Thoracic aorta (tissue), 2 donors: Measurements from ENCODE around the gene SRCAP. TPM values are rescaled to one million over a fixed set of nuclear protein-coding genes. Genes with fewer than 3 reads are reported as not detected.

Source experiments
- ATAC-seq: fragments of 150-250 bp; one replicate; pipeline ENCODE4 v1.8.0; 2017; ENCODE audit warnings: low read depth; ENCODE audit not compliant: insufficient number of reproducible peaks, low FRiP score
- DNase-seq: peaks from one replicate; pipeline ENCODE4 v3.0.0-alpha.2; 2020; ENCODE audit warnings: low spot score
- H3K27ac ChIP-seq, 2 donors: fragments of 200-600 bp; sonication (generic); 1 replicate in 1 of 2; 2 replicates in 1 of 2; pipeline ENCODE4 v1.5.1; 2016; ENCODE audit warnings: mild to moderate bottlenecking in 2 of 2, moderate library complexity in 2 of 2
- H3K27me3 ChIP-seq: fragments of 200-600 bp; sonication (generic); replicated peaks from 2 replicates; pipeline ENCODE4 v1.6.0; 2016; ENCODE audit warnings: mild to moderate bottlenecking; ENCODE audit not compliant: insufficient read depth
- H3K36me3 ChIP-seq: fragments of 200-600 bp; sonication (generic); one replicate; pipeline ENCODE4 v1.5.1; 2016
- H3K4me1 ChIP-seq, 2 donors: fragments of 200-600 bp; sonication (generic); 1 replicate in 1 of 2; 2 replicates in 1 of 2; pipeline versions ENCODE4 v1.5.1 to v1.6.0; 2016; ENCODE audit warnings: low read depth in 2 of 2, mild to moderate bottlenecking in 1 of 2; ENCODE audit not compliant: control insufficient read depth in 1 of 2
- H3K4me3 ChIP-seq: fragments of 200-600 bp; sonication (generic); 2 replicates; pipeline ENCODE4 v1.5.1; 2016; ENCODE audit warnings: mild to moderate bottlenecking
- H3K9me3 ChIP-seq: fragments of 200-600 bp; sonication (generic); 2 replicates; pipeline ENCODE4 v1.5.1; 2016
- total RNA-seq, 2 donors: library from RNA; depleted of rRNA; stranded (reverse); fragments of >200 nt; gene quantifications; one replicate each; pipeline versions ENCODE4 v1.1.0 to v1.2.3, GENCODE V29; 2016
- TF ChIP-seq, protein P1 (sequence below): fragments of 200-600 bp; sonication (generic); IDR thresholded peaks from one replicate; pipeline ENCODE4 v1.5.1; 2019; ENCODE audit warnings: antibody characterized with exemption

The SRCAP gene
- total RNA-seq, 2 donors from 2014 or later = 39.9 to 86.1 TPM

DNA sequence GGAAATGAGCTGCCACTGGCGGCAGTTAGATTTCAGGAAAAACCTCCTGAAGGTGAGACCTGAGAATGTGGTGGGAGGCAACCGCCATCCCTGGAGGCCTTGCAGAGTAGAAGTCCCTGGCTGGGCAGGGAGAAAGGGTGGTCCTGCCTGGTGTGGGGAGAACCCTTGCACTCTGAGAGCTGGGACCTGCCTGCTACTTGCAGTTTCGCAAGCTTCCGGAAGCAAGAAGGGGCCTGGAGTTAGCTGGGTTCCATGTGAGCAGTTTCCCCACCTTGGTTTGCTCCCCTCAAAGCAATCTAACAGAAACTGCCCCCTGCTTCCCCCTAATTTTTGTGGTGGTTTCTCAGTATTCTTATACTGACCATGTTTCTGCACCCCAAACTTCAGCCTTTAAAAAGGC is 81.6 kb downstream of the SRCAP start:
- Histone ChIP-seq H3K27ac (no peak overlapping the region), H3K36me3 (peaks cover 23% of the 10 kb centered on the region), H3K4me3 (no peak overlapping the region), H3K27me3 (no peaks in the 10 kb centered on the region), H3K9me3 (no peaks in the 10 kb centered on the region), H3K4me1 (peaks cover 7 to 22% of the 10 kb centered on the region in 2 donors)
- TF ChIP-seq, protein P1, sequence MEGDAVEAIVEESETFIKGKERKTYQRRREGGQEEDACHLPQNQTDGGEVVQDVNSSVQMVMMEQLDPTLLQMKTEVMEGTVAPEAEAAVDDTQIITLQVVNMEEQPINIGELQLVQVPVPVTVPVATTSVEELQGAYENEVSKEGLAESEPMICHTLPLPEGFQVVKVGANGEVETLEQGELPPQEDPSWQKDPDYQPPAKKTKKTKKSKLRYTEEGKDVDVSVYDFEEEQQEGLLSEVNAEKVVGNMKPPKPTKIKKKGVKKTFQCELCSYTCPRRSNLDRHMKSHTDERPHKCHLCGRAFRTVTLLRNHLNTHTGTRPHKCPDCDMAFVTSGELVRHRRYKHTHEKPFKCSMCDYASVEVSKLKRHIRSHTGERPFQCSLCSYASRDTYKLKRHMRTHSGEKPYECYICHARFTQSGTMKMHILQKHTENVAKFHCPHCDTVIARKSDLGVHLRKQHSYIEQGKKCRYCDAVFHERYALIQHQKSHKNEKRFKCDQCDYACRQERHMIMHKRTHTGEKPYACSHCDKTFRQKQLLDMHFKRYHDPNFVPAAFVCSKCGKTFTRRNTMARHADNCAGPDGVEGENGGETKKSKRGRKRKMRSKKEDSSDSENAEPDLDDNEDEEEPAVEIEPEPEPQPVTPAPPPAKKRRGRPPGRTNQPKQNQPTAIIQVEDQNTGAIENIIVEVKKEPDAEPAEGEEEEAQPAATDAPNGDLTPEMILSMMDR = no peak
- ATAC-seq = no peak
- no peak for DNase-seq

DNA sequence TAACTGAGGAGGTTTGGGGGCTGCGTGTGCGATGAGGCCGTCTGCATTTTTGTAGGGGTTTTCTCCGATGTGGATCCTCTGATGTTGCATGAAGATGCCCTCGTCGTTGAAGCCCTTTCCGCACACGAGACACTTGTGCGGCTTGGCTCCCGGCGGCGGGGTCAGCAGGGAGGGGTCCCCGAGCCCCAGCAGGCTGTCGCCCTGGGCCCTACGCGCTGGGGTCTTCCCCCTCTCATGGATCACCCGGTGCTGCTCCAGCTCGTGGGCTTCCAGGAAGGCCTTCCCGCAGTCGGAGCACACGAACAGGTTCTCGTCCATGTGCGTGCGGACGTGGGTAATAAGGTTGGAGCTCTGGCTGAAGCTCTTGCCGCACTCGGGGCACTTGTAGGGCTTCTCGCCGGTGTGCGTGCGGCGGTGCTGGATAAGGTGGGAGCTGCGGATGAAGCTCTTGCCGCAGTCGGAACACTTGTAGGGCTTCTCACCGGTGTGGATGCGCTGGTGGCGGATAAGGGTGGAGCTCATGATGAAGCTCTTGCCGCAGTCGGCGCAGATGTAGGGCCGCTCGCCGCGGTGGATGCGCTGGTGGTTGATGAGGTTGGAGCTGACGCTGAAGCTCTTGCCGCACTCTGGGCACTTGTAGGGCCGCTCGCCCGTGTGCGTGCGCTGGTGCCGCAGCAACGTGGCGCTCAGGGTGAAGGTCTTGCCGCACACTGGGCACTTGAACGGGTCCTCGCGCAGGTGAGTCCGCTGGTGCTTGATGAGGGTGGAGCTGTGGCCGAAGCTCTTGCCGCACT is 83.7 kb downstream of the SRCAP start:
- H3K27me3 ChIP-seq = no peaks in the 10 kb centered on the region
- H3K27ac ChIP-seq = no peak overlapping the region
- DNase-seq (no peak), ATAC-seq (no peak)
- no peaks in the 10 kb centered on the region for H3K9me3 ChIP-seq
- H3K4me1 ChIP-seq = peaks cover 7 to 20% of the 10 kb centered on the region in 2 donors
- TF ChIP-seq, protein P1 = no peak
- H3K36me3 ChIP-seq = peaks cover 23% of the 10 kb centered on the region
- H3K4me3 ChIP-seq = no peak overlapping the region

DNA sequence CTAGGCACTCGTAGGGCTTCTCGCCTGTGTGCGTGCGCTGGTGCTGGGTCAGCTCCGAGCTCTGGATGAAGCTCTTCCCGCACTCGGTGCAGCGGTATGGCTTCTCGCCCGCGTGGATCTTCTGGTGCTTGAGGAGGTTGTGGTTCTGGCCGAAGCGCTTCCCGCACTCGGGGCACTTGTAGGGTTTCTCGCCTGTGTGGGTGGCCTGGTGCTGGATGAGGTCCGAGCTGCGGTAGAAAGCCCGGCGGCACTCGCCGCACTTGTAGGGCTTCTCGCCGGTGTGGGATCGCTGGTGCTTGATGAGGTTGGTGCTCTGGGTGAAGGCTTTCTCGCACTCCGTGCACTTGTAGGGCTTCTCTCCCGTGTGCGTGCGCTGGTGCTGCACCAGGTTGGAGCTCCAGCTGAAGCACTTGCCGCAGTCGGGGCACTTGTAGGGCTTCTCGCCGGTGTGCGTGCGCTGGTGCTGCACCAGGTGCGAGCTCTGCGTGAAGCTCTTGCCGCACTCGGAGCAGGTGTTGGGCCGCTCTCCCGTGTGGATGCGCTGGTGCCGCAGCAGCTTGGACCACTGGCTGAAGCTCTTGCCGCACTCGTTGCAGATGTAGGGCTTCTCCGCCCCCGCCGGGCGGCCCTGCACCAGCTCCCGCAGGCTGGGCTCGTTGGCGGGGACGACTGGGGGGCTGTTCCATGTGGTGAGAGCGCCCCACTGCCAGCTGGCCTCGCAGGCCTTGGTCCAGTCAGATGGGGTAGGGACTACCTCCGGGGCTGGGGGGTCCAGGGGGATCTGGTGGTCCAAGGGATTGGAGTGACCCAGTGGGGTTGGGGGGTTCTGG is 84.5 kb downstream of the SRCAP start:
- no peak for ATAC-seq
- TF ChIP-seq, protein P1 = no peak
- H3K27me3 ChIP-seq = no peaks in the 10 kb centered on the region
- H3K9me3 ChIP-seq = no peaks in the 10 kb centered on the region
- H3K36me3 ChIP-seq = peaks cover 23% of the 10 kb centered on the region
- no peak for DNase-seq
- no peak overlapping the region for H3K4me3 ChIP-seq
- H3K4me1 ChIP-seq = peaks cover 10 to 28% of the 10 kb centered on the region in 2 donors
- no peak overlapping the region for H3K27ac ChIP-seq

DNA sequence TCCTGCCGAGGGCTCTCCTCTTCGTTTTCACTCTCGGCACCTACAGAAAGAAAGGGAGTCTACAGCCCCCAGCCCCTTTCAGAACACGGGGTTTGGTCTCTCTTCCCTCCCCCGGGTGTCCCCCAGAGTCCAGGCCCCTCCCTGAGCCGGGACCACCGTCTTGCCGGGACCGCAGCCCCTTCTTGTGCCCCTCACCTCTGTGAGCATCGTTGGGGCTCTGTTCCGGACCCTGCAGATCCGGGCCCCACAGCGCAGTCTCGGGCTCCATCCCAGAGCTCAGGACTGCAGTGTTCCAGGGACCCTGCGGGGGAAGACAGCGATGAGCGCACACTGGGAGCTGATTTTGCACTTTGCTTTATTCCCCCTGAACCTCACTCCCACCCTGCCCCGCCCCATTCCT is 85.2 kb downstream of the SRCAP start:
- no peak overlapping the region for H3K27ac ChIP-seq
- no peak for DNase-seq
- TF ChIP-seq, protein P1 = no peak
- H3K36me3 ChIP-seq = peaks cover 23% of the 10 kb centered on the region
- no peaks in the 10 kb centered on the region for H3K9me3 ChIP-seq
- no peak for ATAC-seq
- no peak overlapping the region for H3K4me3 ChIP-seq
- H3K4me1 ChIP-seq = peaks cover 10 to 28% of the 10 kb centered on the region in 2 donors
- H3K27me3 ChIP-seq = no peaks in the 10 kb centered on the region
